RWPE1 (cell line): Measurements from ENCODE around the gene MARVELD3.
"Not testable (repeated sequence)": the region's sequence is repeated elsewhere in the genome, so short reads cannot be mapped to it uniquely, and the experiment has no call there.

Source experiments
- CTCF ChIA-PET: fragments of 350-600 bp; sonication (Branson Sonifier 250); formaldehyde crosslinking; extraction: SDS; loops from one replicate; lab custom pipeline; 2021; lab: Yijun Ruan, JAX
- POLR2A ChIA-PET: fragments of 400-600 bp; formaldehyde crosslinking; extraction: SDS; loops from one replicate; lab custom pipeline; 2020; ENCODE audit warnings: antibody characterized with exemption; ENCODE audit not compliant: low non-redundant PET; lab: Yijun Ruan, JAX
- DNase-seq: peaks from one replicate; pipeline ENCODE4 v3.0.0; 2012; ENCODE audit warnings: low spot score
- H3K27ac ChIP-seq: fragments of 450-650 bp; 2 replicates; pipeline ENCODE4 v1.5.1; 2017
- TF ChIP-seq, protein P1 (sequence below): fragments of 450-650 bp; conservative IDR thresholded peaks from 2 replicates; pipeline ENCODE4 v1.5.1; 2017; ENCODE audit warnings: low read depth, mild to moderate bottlenecking

MARVELD3 gene, protein sequence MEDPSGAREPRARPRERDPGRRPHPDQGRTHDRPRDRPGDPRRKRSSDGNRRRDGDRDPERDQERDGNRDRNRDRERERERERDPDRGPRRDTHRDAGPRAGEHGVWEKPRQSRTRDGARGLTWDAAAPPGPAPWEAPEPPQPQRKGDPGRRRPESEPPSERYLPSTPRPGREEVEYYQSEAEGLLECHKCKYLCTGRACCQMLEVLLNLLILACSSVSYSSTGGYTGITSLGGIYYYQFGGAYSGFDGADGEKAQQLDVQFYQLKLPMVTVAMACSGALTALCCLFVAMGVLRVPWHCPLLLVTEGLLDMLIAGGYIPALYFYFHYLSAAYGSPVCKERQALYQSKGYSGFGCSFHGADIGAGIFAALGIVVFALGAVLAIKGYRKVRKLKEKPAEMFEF

DNA sequence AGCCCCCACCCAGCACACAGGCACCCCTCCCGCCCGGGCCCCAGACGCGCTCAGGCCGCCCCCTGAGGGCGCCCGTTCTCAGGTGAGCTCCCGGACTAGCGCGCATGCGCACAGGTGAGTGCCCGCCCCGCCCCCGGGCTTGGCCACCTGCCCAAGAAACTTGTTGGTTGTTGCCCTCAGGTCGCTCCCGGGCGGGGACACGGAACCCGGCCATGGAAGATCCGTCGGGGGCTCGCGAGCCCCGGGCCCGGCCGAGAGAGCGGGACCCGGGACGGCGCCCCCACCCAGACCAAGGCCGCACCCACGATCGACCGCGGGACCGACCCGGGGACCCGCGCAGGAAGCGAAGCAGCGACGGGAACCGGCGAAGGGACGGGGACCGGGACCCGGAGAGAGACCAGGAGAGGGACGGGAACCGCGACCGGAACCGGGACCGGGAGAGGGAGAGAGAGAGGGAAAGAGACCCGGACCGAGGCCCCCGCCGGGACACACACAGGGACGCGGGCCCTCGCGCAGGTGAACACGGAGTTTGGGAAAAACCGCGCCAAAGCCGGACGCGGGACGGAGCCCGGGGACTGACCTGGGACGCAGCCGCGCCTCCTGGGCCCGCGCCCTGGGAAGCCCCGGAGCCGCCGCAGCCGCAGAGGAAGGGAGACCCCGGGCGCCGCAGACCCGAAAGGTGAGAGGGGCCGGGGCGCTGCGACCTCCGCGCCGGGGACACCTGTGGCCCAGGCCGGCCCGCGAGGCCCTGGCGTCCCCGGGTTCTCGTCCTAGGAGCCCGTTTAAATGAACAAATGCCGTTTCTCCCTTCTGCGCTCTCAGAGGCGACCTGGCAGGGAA lies at the start of gene MARVELD3:
Gene MARVELD3, plus strand, starts transcription at position 167 of the 840 bp plus-strand sequence. Its CDS starts 46 bp downstream, at position 213.
- ChIA-PET POLR2A (no interaction called here), CTCF (no interaction called here)
- DNase-seq: peak; percentile 91
- TF ChIP-seq, protein P1, sequence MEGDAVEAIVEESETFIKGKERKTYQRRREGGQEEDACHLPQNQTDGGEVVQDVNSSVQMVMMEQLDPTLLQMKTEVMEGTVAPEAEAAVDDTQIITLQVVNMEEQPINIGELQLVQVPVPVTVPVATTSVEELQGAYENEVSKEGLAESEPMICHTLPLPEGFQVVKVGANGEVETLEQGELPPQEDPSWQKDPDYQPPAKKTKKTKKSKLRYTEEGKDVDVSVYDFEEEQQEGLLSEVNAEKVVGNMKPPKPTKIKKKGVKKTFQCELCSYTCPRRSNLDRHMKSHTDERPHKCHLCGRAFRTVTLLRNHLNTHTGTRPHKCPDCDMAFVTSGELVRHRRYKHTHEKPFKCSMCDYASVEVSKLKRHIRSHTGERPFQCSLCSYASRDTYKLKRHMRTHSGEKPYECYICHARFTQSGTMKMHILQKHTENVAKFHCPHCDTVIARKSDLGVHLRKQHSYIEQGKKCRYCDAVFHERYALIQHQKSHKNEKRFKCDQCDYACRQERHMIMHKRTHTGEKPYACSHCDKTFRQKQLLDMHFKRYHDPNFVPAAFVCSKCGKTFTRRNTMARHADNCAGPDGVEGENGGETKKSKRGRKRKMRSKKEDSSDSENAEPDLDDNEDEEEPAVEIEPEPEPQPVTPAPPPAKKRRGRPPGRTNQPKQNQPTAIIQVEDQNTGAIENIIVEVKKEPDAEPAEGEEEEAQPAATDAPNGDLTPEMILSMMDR: no peak
- no peak within 1 kb of the TSS for H3K27ac ChIP-seq

DNA sequence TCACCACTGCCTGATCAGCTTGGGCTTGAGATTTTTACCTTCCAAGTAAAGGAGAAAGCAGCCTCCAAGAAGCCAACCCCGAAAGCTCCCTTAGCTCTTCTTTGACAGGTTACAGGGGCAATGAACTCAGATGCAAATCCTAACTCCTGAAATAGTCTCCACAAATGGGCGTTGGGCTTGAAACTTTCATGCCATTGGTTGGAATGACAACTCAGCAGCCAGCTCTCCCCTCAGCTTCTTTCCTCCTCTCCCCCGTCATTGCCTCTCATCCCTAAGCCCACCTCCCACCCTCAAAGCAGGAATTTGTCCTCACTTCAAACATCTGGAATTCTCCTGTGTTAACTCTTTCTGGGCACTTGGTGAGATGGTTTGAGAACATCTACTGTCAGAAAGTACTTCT lies 49.0 kb upstream of the MARVELD3 start, which contains the start of gene TAT:
Gene TAT, minus strand, starts transcription at position 122 of the 400 bp plus-strand sequence. CDS start 677 bp downstream, outside the sequence.
- CTCF ChIA-PET: interaction anchor here (0.5 kb wide), 1 partner anchor 20 kb away, joined by 3 read pairs; no protein-coding TSS in a partner anchor
- TF ChIP-seq, protein P1: no peak
- POLR2A ChIA-PET: no interaction called here
- DNase-seq: no peak
- H3K27ac ChIP-seq: no peak within 1 kb of the TSS

DNA sequence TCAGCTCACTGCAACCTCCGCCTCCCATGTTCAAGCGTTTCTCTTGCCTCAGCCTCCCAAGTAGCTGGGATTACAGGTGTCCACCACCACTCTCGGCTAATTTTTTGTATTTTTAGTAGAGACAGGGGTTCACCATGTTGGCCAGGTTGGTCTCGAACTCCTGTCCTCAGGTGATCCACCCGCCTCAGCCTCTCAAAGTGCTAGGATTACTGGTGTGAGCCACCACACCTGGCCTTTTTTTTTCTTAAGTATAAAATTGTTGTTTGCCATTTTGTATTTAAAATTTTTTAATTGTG lies 43.5 kb upstream of the MARVELD3 start:
- POLR2A ChIA-PET, DNase-seq, H3K27ac ChIP-seq: not testable (repeated sequence)
- CTCF ChIA-PET: interaction anchor here (0.6 kb wide), 1 partner anchor 29 kb away, joined by 6 read pairs; no protein-coding TSS in a partner anchor

DNA sequence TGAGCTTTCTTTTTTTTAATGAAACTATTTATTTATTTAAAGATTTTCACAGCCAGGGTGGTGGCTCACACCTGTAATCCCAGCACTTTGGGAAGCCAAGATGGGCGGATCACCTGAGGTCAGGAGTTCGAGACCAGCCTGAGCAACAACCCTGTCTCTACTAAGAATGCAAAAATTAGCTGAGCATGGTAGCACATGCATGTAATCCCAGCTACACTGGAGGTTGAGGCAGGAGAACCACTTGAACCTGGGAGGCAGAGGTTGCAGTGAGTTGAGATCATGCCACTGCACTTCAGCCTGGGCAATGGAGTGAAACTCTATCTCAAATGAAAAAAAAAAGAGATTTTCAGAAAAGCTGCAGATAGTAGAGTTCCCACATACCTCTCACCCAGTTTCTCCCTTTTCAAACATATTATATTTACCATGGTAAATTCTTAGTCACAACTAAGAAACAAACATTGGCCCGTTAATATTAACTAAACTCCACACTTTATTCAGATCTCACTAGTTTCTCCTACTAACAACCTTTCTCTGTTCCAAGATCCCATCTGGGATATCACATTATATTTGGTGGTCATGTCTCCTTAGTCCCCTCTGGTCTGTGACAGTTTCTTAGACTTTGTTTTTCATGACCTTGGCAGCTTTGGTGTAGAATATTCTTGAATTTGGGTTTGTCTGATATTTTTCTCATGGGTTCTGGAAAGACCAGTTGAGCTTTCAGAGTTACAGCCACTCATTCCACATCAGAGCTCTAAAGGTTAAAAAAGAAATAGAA lies 41.3 kb upstream of the MARVELD3 start:
- CTCF ChIA-PET: interaction anchor here (0.9 to 1.1 kb wide), 2 partner anchors 26 to 35 kb away, joined by 3 to 4 read pairs; no protein-coding TSS in a partner anchor
- POLR2A ChIA-PET: interaction anchor here (0.6 kb wide), 1 partner anchor 21 kb away, joined by 3 read pairs; no protein-coding TSS in a partner anchor

DNA sequence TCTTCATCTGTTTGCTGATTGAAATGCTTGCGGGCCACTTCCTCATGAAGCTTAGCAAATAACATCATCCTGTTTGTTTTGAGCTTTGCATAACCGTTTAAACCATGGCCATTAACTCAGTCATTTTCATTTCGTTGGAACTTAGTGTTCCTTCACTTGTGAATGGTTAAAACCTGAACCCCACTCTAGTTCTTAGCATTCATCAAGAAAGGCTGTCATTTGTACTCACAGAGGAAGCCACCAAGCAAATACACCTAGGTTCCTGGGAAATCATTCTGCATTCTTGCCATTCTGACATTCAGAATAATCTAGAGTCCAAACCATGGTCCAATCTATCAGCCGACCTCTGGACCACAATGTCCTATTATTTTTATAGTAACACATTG lies 40.7 kb upstream of the MARVELD3 start:
- POLR2A ChIA-PET: no interaction called here
- no peak for DNase-seq
- H3K27ac ChIP-seq: no peak overlapping the region
- CTCF ChIA-PET: interaction anchor here (0.6 to 0.9 kb wide), 2 partner anchors 36 to 931 kb away, joined by 3 to 4 read pairs; no protein-coding TSS in a partner anchor
- TF ChIP-seq, protein P1: no peak

More for the DNA sequence above, 41.3 kb upstream of the MARVELD3 start:
- H3K27ac ChIP-seq: no peak overlapping the region
- TF ChIP-seq, protein P1: no peak
- DNase-seq: no peak

DNA sequence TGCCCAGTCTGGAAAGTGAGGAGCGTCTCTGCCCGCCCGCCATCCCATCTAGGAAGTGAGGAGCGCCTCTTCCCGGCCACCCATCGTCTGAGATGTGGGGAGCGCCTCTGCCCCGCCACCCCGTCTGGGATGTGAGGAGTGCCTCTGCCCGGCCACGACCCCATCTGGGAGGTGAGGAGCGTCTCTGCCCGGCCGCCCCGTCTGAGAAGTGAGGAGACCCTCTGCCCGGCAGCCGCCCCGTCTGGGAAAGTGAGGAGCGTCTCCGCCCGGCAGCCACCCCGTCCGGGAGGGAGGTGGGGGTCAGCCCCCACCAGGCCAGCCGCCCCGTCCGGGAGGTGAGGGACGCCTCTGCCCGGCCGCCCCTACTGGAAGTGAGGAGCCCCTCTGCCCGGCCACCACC lies 36.6 kb upstream of the MARVELD3 start:
- DNase-seq, POLR2A ChIA-PET, H3K27ac ChIP-seq, CTCF ChIA-PET: not testable (repeated sequence)

DNA sequence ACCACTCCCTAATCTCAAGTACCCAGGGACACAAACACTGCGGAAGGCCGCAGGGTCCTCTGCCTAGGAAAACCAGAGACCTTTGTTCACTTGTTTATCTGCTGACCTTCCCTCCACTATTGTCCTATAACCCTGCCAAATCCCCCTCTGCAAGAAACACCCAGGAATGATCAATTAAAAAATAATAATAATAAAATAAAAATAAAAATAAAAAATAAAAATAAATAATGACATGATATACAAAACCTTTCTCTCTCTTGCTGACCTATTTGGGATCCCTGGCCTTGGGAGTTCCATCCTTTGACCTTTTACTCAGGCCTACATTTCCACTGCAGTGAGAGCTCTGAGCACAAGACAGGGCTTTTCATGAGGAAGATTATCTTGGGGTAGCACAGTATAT lies 35.9 kb upstream of the MARVELD3 start:
- DNase-seq, CTCF ChIA-PET, H3K27ac ChIP-seq, POLR2A ChIA-PET: not testable (repeated sequence)
